ENCODE data around the gene DEPDC5. TPM values are rescaled to one million over a fixed set of nuclear protein-coding genes. Genes with fewer than 3 reads are reported as not detected.

DEPDC5 gene
- total and polyA plus RNA-seq, 12 donors = 14.4 to 35.9 (median 23.1) TPM

- 78 to 92% (median 85%) methylated on average over 7 to 8 of the region's 8 CpGs for WGBS, 4 donors
- no peaks in the 10 kb centered on the region for H3K27me3 ChIP-seq
- H3K4me3 ChIP-seq = no peak overlapping the region
- no peak for DNase-seq
- H3K4me1 ChIP-seq (replicated peaks in 1 of 2) = no peaks in the 10 kb centered on the region
- no peaks in the 10 kb centered on the region for H3K9me3 ChIP-seq (replicated peaks in 1 of 3)
- H3K36me3 ChIP-seq (replicated peaks in 1 of 2) = no peaks in the 10 kb centered on the region
- intact Hi-C loops (cut with DNase I) = no loop called here
- H3K27ac ChIP-seq = no peak overlapping the region
- no peak for TF ChIP-seq POLR2A (IDR thresholded peaks at IDR 0.05)
- TF ChIP-seq, protein P1, sequence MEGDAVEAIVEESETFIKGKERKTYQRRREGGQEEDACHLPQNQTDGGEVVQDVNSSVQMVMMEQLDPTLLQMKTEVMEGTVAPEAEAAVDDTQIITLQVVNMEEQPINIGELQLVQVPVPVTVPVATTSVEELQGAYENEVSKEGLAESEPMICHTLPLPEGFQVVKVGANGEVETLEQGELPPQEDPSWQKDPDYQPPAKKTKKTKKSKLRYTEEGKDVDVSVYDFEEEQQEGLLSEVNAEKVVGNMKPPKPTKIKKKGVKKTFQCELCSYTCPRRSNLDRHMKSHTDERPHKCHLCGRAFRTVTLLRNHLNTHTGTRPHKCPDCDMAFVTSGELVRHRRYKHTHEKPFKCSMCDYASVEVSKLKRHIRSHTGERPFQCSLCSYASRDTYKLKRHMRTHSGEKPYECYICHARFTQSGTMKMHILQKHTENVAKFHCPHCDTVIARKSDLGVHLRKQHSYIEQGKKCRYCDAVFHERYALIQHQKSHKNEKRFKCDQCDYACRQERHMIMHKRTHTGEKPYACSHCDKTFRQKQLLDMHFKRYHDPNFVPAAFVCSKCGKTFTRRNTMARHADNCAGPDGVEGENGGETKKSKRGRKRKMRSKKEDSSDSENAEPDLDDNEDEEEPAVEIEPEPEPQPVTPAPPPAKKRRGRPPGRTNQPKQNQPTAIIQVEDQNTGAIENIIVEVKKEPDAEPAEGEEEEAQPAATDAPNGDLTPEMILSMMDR (IDR thresholded peaks at IDR 0.05) = no peak
Measured at GRCh38 chr22:31938296-31938695, 184.5 kb downstream of the DEPDC5 start.

DNA sequence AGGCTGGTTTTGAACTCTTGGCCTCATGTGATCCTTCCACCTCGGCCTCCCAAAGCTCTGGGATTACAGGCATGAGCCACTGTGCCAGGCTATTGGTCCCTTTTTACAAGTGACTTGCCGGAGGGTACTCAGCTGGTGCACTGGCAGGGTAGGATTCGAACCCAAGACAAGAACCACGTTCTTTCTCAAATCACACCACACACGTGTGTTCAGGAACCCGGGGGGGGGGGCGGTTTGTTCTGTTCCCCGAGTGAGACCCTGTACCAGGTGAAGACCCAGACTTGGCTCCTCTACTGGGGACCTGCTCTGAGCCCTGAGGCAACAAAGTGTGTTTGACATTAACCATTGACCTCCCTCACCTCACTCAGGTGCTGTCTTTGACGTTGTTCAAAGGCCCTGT, 186.7 kb downstream of the DEPDC5 start:
- Histone ChIP-seq H3K27ac (no peak overlapping the region), H3K4me1 (replicated peaks in 1 of 2) (peaks cover 0 to 8% of the 10 kb centered on the region in 2 donors), H3K36me3 (replicated peaks in 1 of 2) (no peaks in the 10 kb centered on the region), H3K9me3 (replicated peaks in 1 of 3) (no peaks in the 10 kb centered on the region), H3K4me3 (no peak overlapping the region), H3K27me3 (no peaks in the 10 kb centered on the region)
- WGBS, 4 donors = 52 to 71% (median 63%) methylated on average over 4 to 9 of the region's 9 CpGs
- no peak for DNase-seq
- TF ChIP-seq, protein P1 (IDR thresholded peaks at IDR 0.05) = no peak
- no peak for TF ChIP-seq POLR2A (IDR thresholded peaks at IDR 0.05)
- intact Hi-C loops (cut with DNase I) = loop anchor here in 1 of 2 donors (10.0 kb wide), 1 partner anchor 276 kb away; the partner anchor contains the start of gene PISD

DNA sequence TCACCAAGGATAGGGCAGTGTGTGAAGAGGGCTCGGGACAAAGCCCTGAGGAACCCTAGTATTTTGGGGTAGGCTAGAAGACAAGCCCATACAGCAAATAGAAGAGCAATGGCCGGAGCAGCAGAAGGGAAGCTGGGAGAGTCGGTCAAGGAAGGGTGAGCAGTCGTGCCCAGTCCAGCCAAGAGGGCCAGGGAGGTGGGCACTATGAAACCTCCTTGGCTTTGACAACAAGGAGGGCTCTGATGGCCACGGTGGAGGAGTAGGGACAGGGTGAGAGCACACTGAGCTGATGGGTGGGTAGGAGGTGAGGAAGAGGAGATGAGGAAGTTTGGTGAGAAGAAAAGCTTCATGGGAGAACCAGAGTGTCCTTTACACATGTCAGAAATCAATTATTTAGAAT, 188.3 kb downstream of the DEPDC5 start:
- WGBS, 4 donors = 90 to 93% (median 92%) methylated on average over 5 of the region's 5 CpGs
- Histone ChIP-seq H3K27ac (no peak overlapping the region), H3K9me3 (replicated peaks in 1 of 3) (no peaks in the 10 kb centered on the region), H3K36me3 (replicated peaks in 1 of 2) (no peaks in the 10 kb centered on the region), H3K27me3 (no peaks in the 10 kb centered on the region), H3K4me3 (no peak overlapping the region), H3K4me1 (replicated peaks in 1 of 2) (peaks cover 0 to 24% of the 10 kb centered on the region in 2 donors)
- no peak for DNase-seq
- TF ChIP-seq, protein P1 (IDR thresholded peaks at IDR 0.05) = no peak
- TF ChIP-seq POLR2A (IDR thresholded peaks at IDR 0.05) = no peak
- intact Hi-C loops (cut with DNase I) = loop anchor here in 1 of 2 donors (10.0 kb wide), 1 partner anchor 277 kb away; the partner anchor contains the start of gene PISD

DNA sequence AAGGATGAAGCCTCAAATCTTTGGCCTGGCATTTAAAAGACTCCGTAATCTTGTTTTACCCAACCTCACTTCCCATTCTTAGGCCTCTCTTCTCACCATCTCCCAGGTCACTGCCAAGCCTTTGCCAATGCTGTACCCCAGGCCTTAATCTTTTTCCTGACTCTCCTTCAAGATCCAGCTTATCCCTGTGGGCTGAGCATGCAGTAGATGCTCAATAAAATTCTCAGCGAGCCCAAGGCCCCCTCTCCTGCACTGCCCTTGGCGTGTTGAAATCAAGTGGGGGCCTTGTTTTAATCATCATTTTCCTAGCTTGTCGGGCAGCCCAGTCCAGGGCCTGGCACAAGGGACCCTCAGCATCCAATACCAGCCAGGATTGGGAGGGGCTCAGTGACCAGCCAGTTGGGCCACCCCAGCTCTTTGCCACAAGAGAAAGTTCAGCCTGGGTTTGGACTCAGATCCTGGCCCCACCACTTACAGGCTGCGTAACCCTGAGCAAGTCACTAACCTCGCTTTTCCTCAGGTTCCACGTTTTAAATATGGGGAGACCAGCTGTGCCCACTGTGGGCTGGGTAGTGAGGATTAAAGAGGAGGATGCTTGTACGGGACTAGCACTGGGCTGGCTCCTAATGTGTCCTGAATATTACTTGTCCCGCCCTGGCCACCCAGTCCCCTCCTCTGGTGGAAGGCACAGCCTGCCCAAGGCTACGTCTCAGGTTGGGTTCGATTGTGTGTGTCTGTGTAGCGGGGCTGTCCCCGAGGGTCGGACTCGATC, 189.6 kb downstream of the DEPDC5 start:
- DNase-seq = no peak
- peak overlapping the region in 2 of 4 donors; percentile 41 to 98 for H3K4me3 ChIP-seq
- WGBS, 4 donors = 39 to 42% (median 40%) methylated on average over 15 of the region's 15 CpGs

More for the DNA sequence above, 189.6 kb downstream of the DEPDC5 start:
- Histone ChIP-seq H3K27me3 (no peaks in the 10 kb centered on the region), H3K27ac (peak overlapping the region; percentile 48 to 100 (median 93)), H3K36me3 (replicated peaks in 1 of 2) (peaks cover 0 to 6% of the 10 kb centered on the region in 2 donors), H3K4me1 (replicated peaks in 1 of 2) (peaks cover 0 to 35% of the 10 kb centered on the region in 2 donors), H3K9me3 (replicated peaks in 1 of 3) (no peaks in the 10 kb centered on the region)
- intact Hi-C loops (cut with DNase I) = loop anchor here in 1 of 2 donors (10.0 kb wide), 1 partner anchor 279 kb away; the partner anchor contains the start of gene PISD
- TF ChIP-seq, protein P1 (IDR thresholded peaks at IDR 0.05) = no peak
- no peak for TF ChIP-seq POLR2A (IDR thresholded peaks at IDR 0.05)
